Nephron progenitor cell (in vitro differentiated cells): ENCODE data around the gene GJD4.

ENCODE experiments used
- DNase-seq: peaks from one replicate; pipeline ENCODE4 v3.0.0; 2021
- H3K27ac Mint-ChIP-seq: 2 replicates; pipeline ENCODE4 v1.8.0; 2021; ENCODE audit warnings: mild to moderate bottlenecking, moderate library complexity, mixed read lengths
- H3K27me3 Mint-ChIP-seq: 2 replicates; pipeline ENCODE4 v1.8.0; 2021; ENCODE audit warnings: mild to moderate bottlenecking, low read depth, mixed read lengths; ENCODE audit not compliant: poor library complexity
- H3K36me3 Mint-ChIP-seq: 2 replicates; pipeline ENCODE4 v1.8.0; 2021; ENCODE audit warnings: low read depth, mixed read lengths
- H3K4me1 Mint-ChIP-seq: 2 replicates; pipeline ENCODE4 v1.8.0; 2021; ENCODE audit warnings: mixed read lengths
- H3K4me3 Mint-ChIP-seq: 2 replicates; pipeline ENCODE4 v1.8.0; 2021; ENCODE audit warnings: mild to moderate bottlenecking, moderate library complexity, mixed read lengths
- H3K9me3 Mint-ChIP-seq: 2 replicates; pipeline ENCODE4 v1.8.0; 2021; ENCODE audit warnings: mild to moderate bottlenecking, moderate library complexity, mixed read lengths
- CTCF ChIP-seq: fragments of 200-600 bp; sonication (generic); IDR thresholded peaks from 2 replicates; pipeline ENCODE4 v1.5.0; 2021; ENCODE audit warnings: antibody characterized with exemption

The GJD4 gene, protein sequence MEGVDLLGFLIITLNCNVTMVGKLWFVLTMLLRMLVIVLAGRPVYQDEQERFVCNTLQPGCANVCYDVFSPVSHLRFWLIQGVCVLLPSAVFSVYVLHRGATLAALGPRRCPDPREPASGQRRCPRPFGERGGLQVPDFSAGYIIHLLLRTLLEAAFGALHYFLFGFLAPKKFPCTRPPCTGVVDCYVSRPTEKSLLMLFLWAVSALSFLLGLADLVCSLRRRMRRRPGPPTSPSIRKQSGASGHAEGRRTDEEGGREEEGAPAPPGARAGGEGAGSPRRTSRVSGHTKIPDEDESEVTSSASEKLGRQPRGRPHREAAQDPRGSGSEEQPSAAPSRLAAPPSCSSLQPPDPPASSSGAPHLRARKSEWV

DNA sequence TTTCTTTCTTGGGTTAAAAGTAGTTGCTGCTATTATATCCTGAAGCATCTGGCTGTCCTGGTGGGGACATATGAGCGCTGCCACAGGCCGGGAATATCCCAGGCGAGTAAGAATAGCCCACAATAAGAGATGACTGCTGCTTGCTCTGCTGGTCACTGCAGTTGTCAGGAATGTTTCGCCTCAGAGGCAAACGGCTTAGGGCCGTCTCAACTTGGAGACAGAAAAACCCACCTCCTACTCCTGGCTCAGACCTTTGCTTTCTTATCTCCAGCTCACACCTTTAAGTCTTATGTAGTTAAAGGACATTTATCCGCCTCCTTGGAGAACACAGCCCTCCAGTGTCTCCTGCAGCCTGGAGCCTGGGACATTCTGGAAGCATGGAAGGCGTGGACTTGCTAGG, at the start of gene GJD4:
TSS of gene GJD4 (plus strand) at position 151 of the 400 bp plus-strand sequence. CDS start at position 378, 227 bp downstream.
- no peaks in the 10 kb centered on the region for H3K4me1 Mint-ChIP-seq
- no peaks in the 10 kb centered on the region for H3K36me3 Mint-ChIP-seq
- H3K9me3 Mint-ChIP-seq = peaks cover 21% of the 10 kb centered on the region
- H3K27ac Mint-ChIP-seq = no peak within 1 kb of the TSS
- no peak for TF ChIP-seq CTCF
- H3K27me3 Mint-ChIP-seq = peaks cover 8% of the 10 kb centered on the region
- no peak for DNase-seq
- no peak within 1 kb of the TSS for H3K4me3 Mint-ChIP-seq

DNA sequence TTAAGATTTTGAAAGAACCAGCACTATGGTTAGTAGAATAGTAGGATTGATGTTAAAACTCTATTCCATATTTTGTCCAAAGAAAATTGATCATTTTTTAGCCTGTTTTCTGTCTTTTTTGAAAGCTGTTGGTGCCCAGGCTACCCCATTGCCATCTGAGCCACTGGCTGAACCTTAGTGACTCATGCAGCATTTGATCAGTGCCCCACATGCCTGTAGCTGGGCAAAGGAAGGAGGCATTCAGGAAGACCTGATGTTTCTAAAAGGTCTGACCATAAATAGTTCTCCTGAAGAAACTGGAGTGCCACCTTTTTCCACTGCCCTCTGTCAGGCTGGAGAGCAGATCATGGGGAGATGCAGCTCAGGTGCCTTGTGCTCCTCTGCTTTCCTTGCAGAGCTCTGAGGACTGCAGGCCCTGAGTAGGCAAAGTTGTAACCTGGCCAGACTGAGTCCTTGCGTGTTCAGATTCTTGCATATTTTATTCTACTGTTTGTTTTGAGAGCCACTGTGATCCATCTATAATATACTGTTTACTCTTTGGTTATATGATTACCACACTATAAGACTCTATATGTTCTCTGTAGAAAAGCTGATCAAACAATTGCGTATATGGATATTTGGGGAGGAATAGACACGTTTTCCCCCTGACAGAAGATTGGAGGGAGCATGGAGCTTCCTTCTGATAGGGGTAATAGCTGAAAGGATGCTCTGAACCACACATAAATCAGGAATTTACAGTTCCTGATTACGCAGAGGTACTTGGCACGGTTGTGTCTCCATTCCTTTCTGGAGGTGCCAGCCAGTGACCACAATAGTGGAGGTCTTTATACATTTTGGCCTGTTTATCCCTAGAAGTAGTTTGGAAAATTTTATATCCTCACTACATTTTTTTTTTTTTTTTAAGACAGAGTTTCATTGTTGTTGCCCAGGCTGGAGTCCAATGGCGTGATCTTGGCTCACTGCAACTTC, 48.9 kb upstream of the GJD4 start:
- H3K4me3 Mint-ChIP-seq = no peak overlapping the region
- H3K9me3 Mint-ChIP-seq = no peaks in the 10 kb centered on the region
- H3K27me3 Mint-ChIP-seq = no peaks in the 10 kb centered on the region
- peaks cover 12% of the 10 kb centered on the region for H3K36me3 Mint-ChIP-seq
- no peak overlapping the region for H3K27ac Mint-ChIP-seq
- TF ChIP-seq CTCF = no peak
- no peak for DNase-seq
- H3K4me1 Mint-ChIP-seq = peaks cover 11% of the 10 kb centered on the region

DNA sequence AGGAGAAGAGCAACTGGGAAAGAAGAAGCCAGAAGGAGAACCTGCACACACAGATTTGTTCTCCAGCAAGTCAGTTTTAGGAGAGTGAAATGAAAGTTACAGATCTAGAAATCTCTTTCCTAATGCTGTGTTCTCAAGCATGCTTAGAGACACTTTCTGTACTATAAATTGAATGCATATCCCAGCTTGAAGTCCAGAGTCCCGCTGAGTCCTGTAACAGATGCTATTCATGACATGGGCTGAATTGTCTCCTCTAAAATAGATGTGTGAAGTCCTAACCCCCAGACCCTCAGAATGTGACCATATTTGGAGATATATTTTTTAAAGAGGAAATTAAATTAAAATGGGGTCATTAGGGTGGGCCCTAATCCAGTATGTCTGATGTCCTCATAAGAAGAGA, 46.9 kb upstream of the GJD4 start:
- no peak for DNase-seq
- Mint-ChIP-seq H3K27ac (no peak overlapping the region), H3K36me3 (peaks cover 16% of the 10 kb centered on the region), H3K4me1 (peaks cover 13% of the 10 kb centered on the region), H3K9me3 (no peaks in the 10 kb centered on the region), H3K27me3 (no peaks in the 10 kb centered on the region), H3K4me3 (no peak overlapping the region)
- no peak for TF ChIP-seq CTCF

DNA sequence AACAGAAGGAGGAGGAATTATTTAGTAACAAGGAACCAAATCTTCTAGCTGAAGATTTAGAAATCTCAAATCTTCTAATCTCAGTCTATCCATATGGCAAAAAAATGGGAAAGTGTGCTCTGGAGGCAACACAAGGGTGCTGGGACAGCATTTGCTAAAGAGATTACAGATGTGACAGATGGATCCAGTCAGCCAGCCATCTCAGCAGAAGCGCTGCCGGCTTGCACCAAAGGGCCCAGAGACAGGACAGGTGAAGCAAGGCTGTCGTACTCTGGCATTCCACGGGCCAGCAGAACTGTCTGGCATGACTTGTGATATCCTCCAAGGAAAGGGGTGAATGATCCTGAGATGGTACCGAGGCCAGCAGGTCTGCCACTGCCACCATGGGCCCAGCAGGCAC, 45.7 kb upstream of the GJD4 start:
- Mint-ChIP-seq H3K36me3 (peaks cover 16% of the 10 kb centered on the region), H3K9me3 (no peaks in the 10 kb centered on the region), H3K4me3 (no peak overlapping the region), H3K27me3 (no peaks in the 10 kb centered on the region), H3K4me1 (peaks cover 8% of the 10 kb centered on the region), H3K27ac (no peak overlapping the region)
- TF ChIP-seq CTCF = no peak
- DNase-seq = no peak

- Mint-ChIP-seq H3K9me3 (no peaks in the 10 kb centered on the region), H3K4me1 (peaks cover 5% of the 10 kb centered on the region), H3K4me3 (no peak overlapping the region), H3K27me3 (no peaks in the 10 kb centered on the region), H3K27ac (no peak overlapping the region), H3K36me3 (peaks cover 19% of the 10 kb centered on the region)
- TF ChIP-seq CTCF = no peak
- DNase-seq = no peak
These were observed 43.4 kb upstream of the GJD4 start for GRCh38 chr10:35561715-35562114.
